ENCODE data around the gene PARG.

- TF ChIP-seq, protein P1, sequence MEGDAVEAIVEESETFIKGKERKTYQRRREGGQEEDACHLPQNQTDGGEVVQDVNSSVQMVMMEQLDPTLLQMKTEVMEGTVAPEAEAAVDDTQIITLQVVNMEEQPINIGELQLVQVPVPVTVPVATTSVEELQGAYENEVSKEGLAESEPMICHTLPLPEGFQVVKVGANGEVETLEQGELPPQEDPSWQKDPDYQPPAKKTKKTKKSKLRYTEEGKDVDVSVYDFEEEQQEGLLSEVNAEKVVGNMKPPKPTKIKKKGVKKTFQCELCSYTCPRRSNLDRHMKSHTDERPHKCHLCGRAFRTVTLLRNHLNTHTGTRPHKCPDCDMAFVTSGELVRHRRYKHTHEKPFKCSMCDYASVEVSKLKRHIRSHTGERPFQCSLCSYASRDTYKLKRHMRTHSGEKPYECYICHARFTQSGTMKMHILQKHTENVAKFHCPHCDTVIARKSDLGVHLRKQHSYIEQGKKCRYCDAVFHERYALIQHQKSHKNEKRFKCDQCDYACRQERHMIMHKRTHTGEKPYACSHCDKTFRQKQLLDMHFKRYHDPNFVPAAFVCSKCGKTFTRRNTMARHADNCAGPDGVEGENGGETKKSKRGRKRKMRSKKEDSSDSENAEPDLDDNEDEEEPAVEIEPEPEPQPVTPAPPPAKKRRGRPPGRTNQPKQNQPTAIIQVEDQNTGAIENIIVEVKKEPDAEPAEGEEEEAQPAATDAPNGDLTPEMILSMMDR (IDR thresholded peaks at IDR 0.05): peak; percentile 16
- no peak for TF ChIP-seq ZFX (IDR thresholded peaks at IDR 0.05; ENCODE audit: borderline replicate concordance)
Observed at GRCh38 chr10:49783645-49784044, 158.2 kb downstream of the PARG start.

Measured in 22Rv1 (cell line).